D721Med (cell line): ENCODE data around the gene KIAA0753.

Experiments
- DNase-seq: peaks from one replicate; pipeline ENCODE4 v3.0.0; 2011; ENCODE audit warnings: low spot score; ENCODE audit not compliant: insufficient read length
- FAIRE-seq: peaks from 2 replicates; lab custom pipeline; 2011; peaks lifted over from hg19 to GRCh38; lab: Jason Lieb, UNC
- TF ChIP-seq, protein P1 (sequence below): IDR thresholded peaks from 2 replicates; pipeline ENCODE4 v1.5.1; 2012; ENCODE audit warnings: mild to moderate bottlenecking, control low read depth; ENCODE audit not compliant: insufficient read depth; ENCODE audit errors: missing control alignments

The KIAA0753 gene

GRCh38 chr17:6630390-6630789 is 10.1 kb downstream of the KIAA0753 start:
- FAIRE-seq (no peak), DNase-seq (no peak)
- TF ChIP-seq, protein P1, sequence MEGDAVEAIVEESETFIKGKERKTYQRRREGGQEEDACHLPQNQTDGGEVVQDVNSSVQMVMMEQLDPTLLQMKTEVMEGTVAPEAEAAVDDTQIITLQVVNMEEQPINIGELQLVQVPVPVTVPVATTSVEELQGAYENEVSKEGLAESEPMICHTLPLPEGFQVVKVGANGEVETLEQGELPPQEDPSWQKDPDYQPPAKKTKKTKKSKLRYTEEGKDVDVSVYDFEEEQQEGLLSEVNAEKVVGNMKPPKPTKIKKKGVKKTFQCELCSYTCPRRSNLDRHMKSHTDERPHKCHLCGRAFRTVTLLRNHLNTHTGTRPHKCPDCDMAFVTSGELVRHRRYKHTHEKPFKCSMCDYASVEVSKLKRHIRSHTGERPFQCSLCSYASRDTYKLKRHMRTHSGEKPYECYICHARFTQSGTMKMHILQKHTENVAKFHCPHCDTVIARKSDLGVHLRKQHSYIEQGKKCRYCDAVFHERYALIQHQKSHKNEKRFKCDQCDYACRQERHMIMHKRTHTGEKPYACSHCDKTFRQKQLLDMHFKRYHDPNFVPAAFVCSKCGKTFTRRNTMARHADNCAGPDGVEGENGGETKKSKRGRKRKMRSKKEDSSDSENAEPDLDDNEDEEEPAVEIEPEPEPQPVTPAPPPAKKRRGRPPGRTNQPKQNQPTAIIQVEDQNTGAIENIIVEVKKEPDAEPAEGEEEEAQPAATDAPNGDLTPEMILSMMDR, result no peak

GRCh38 chr17:6627019-6627418 is 13.5 kb downstream of the KIAA0753 start:
- DNase-seq (no peak), FAIRE-seq (no peak)
- TF ChIP-seq, protein P1, result no peak

DNA sequence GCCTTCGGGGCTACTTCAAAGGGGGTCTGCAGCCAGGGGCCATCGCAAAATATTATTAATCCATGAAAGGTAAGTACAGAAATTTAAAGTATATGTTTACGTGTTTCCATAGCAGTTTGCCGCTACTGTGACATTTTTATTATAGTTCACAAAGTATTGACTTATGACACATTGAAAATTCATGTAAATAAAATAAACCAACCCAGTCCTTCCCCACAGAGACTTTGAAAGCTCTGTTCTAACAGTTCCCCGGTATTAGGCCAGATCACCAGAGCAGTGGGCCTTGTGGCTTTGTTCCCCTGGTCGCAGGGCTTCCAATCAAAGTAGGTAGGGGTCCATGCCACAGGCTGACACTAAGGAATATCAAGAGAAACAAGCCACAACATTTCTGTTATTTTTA is 13.9 kb downstream of the KIAA0753 start:
- TF ChIP-seq, protein P1, result no peak
- no peak for DNase-seq
- FAIRE-seq, result no peak

GRCh38 chr17:6623941-6624340 is 16.6 kb downstream of the KIAA0753 start:
- FAIRE-seq (no peak), DNase-seq (no peak)
- TF ChIP-seq, protein P1, result no peak

GRCh38 chr17:6611231-6611630 is 29.3 kb downstream of the KIAA0753 start:
- DNase-seq (no peak), FAIRE-seq (no peak)
- TF ChIP-seq, protein P1, result no peak

DNA sequence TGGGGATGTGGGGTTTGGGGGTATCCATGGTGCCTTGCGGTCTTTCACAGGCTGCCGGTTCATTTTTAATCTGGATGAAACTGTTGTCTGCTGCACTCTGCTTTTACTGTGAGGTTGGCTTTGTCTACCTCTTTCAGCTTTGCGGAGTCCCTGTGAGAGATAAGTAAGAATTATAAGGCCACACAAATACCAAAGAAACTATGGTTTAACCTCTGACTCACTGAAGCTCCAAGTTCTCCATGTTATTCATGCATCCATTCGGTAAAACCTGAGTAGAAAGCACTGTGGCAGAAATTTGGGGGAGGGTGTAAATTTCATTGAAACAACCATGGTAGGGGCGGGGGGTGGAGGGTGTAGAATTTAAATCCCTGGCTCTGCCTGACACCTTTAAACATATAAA is 30.5 kb downstream of the KIAA0753 start:
- FAIRE-seq (no peak), DNase-seq (no peak)
- TF ChIP-seq, protein P1, result no peak

DNA sequence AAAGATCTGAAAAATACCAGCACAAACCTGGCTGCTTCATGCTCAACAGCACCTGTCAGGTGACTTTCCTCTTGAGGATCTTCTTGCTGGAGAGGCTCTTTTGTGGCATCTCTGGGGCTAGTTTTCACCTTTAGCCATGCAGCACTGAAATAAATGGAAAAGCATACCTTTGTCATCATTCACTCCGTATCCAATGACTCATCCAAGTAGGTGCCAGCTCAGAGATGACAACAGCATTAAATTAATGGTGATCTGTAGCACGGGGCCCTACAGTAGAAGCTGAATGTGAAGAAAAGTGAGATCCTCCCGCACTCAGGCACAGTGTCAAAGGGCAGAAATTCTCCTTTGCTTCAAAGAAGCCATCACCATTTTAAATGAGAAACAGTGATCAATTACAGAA is 32.2 kb downstream of the KIAA0753 start:
- TF ChIP-seq, protein P1, result no peak
- FAIRE-seq, result no peak
- no peak for DNase-seq
